Activated gamma-delta T cell treated with Interleukin-2 at 50 U/mL for 16 hours (primary cell): ENCODE measurements around the gene IL4R.

Experiments used
- DNase-seq: peaks from one replicate; pipeline ENCODE4 v3.0.0-alpha.2; 2020

IL4R gene

DNA sequence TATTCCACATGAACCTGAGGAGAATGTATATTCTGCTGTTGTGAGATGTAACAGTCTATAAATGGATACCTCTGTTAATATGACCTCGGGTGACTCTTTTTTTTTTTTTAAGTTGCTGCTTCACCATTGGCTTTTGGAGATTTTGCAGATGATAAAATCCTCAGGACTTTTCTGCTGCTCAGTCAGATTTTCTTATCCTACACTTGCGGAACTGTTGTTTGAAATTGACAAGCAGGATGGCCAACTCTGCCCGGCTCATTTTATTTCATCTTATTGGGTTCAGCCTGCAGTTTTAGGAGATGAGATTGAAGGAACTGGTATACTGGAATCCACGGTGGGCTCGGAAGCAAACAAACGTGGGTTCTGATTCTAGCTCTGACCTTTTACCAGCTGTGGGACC lies 19.3 kb downstream of the IL4R start:
- no peak for DNase-seq

DNA sequence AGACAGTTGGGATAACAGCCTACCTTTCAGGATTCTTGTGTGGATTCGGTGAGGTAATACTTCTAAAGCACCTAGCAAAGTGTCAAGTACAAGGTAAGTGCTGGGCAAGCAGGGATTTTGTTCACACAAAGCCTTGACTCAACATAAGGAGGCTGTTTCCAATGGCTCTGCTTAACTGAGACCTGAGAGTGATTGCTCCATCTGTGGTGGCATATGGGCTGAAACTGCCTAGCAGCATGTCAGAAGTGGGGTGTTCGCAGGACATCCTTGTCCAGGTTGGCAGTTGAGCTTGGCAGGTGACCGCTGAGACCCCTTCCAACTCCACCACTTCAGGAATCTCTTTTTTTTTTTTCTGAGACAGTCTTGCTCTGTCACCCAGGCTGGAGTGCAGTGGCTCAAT lies 19.8 kb downstream of the IL4R start:
- no peak for DNase-seq

DNA sequence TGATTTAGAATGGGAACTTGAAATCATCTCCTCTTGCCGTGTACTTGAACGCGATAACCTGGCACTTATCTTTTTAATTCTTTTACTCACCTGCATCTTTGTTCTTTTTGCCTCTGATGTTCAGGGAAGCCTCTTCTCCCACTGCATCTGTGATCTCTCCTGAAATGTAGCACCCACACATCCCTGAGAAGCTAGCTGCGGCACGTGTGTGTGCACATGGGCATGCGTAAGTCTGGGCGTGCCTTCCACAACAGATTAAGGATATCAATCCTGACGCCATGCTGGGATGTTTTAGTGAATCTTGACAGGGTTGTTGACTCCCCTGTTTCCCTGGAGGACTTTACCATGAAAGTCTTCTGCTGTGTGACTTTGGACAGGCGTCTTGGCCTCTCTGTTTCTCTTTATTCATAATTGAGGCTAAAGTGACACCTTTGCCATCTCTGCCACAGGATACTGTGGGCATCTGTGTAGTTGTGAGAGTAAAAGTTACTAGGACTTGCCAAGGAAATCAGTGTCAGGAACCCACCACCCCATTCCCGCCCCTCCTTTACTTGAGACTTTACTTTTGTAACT lies 20.5 kb downstream of the IL4R start:
- no peak for DNase-seq

DNA sequence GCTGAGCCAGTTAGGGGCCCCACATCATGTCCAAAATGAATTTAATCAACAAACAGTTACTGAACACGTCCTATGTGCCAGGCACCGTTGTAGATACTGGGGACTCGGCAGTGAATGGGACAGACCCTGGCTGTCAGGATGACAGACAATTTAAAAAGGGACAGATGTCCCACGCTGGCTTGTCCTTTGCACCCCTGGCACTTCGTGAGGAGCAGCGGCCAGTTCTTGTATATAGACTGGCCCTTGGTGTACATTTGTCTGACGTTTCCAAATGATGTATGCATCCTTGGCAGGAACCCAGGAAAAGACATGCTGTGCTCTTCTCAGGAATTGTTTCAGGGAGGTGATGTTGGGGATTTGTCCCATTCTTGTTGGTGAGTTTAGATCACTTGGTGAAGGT lies 21.1 kb downstream of the IL4R start:
- no peak for DNase-seq

DNA sequence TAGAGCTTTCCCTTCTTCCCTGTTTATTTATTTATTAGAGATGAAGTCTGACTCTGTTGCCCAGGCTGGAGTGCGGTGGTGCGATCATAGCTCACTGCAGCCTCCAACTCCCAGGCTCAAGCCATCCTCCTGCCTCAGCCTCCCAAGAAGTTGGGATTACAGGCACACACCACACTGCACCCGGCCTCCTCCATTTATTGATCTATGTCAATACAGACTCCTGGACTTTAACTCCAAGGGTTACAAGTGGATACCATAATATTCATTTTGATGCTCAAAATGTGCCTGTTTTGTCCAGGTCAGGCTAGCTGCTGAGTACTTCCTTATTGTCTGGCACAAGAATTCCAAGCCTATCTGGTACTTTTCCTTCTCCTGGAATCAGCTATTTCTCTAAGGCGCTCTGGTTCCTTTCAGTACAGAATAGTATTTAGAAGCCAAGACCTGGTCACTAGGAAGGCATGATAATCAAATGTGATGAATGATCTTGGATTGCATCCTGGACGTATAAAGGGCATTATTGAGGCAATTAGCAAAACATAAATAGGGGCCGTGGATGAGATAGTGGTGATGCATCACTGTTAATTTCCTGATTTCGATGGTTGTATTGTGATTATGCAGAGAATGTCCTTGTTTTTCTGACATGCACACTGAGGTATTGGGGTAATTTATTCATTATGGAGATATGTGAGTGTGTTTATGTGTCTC lies 21.7 kb downstream of the IL4R start:
- DNase-seq: no peak

DNA sequence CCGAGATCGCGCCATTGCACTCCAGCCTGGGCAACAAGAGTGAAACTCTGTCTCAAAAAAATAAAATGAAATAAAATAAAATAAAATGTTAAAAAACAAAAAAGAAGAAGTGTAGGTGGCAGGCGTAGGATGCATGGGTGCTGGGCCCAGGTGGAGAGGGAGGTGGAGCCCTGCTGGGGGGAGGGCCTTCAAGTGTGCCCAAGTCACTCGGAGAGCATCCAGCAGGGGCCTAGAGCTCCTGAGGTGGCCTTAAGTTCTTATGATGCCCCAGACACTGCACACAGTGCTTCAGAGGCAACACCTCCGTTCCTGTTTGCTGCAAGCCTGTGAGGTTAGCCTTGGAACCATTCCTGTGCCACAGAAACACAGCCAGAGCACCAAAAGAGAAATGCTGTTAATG lies 23.2 kb downstream of the IL4R start:
- DNase-seq: no peak

DNA sequence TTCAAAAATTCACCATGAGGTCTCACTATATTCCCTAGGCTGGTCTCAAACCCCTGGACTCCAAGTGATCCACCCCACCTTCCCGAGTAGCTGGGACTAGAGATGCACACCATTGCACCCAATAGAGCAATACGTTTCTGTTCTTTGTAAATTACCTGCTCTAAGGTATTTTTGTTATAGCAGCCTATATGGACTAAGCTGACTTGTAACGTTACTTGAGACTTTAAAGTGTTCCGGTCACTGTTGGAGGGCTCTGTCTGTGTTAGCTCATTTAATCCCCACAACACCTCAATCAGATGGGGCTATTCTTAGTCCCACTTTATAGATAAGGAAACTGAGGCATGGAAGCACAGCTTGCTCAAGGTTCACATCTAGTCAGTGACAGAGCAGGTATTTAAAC lies 25.4 kb downstream of the IL4R start:
- DNase-seq: no peak

DNA sequence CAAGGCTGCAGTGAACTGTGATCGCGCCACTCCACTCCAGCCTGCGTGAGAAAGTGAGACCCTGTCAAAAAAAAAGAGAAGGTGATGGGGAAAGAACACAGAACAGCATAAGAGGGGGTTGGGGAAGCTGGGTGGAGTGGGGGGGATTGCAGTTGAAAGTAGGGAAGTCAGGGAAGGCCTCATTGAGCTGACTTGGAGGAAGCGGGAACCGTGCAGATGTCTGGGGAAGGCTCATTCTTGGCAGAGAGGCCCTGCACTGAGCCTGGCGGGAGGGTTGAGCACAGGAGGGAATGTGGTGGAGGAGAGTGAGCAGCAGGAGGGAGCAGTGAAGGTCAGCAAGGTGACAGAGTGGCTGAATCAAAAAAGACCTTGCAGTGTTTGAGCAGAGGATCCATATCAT lies 26.9 kb downstream of the IL4R start:
- no peak for DNase-seq

DNA sequence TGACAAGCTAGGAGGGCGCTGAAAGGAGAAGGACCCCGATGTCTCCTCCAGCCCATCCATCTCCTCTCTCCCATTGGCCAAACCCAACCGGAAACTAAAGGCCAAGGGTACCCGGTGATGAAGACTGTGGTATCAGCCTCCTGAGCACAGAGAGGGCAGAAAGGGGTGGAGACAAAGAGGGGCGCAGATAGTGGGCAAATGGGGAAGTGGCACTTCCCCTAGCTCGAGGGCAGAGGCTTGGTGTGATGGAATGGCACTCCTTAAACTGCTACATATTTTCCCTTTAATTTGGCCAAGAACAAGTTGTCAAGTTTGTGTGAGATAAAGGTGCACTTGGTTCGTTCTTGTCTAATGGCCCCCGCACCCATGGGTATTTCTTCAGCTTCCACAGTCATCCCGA lies 27.8 kb downstream of the IL4R start:
- no peak for DNase-seq

DNA sequence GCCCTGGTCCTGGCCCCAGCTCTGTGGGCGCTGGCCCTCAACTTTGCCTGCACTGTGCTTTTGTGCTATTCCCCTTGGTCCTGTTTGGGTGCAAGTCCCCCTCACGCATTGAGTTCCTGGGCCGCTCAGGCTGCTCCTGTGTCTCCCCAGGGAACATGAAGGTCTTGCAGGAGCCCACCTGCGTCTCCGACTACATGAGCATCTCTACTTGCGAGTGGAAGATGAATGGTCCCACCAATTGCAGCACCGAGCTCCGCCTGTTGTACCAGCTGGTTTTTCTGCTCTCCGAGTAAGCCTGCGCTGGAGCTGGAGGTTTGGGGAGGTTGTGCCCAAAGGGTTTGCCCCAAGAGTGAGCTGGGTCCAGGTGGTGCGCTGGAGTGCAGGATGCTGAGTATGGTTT lies 28.2 kb downstream of the IL4R start:
- no peak for DNase-seq

DNA sequence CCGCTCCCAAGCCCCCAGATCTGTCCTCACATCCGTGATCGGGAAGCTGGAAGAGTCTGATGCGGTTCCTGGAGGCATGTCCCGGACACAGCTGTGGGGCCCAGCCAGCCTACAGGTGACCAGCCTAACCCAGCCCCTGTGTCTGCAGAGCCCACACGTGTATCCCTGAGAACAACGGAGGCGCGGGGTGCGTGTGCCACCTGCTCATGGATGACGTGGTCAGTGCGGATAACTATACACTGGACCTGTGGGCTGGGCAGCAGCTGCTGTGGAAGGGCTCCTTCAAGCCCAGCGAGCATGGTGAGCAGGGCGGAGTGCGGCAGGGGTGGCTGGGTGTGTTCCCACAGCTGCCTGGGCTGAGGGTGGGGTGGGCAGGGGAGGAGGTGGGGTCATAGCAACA lies 30.9 kb downstream of the IL4R start:
- no peak for DNase-seq

DNA sequence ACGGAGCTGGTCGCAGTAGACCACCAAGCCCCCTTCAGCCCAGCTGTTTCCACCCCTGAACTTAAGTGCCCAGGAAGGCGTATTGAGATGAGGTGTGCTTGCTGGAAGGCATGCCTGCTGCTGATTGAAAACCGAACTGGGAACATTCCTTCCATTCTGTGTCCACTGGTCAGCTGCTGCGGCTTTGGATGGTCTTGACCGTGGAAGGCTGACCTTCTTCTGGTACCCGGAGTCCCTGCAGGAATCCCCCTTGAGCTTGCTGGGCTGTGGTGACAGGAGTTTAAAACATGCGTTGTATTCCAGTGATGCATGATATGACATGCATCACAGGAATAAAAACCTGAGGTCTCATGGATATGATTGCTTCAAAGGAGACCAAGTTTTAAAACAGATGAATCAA lies 31.4 kb downstream of the IL4R start:
- no peak for DNase-seq

DNA sequence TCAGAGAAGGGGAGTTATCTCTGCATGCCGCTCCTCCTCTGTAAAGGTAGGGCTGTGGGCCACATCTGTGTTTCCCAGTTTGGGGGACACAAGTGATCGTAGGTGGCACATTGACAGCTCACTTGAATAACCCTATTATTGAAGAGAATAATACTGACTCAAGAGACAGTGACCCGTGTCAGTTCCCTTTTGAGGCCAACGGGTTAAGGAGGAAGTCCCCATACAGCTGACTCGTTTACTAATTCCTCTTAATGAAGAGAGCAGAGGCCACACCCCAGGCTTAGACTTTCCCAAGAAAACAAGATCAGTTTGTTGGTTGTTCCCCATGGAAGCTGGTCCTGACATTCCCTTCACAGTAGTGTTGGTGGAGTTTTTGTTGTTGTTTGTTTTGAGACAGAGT lies 33.0 kb downstream of the IL4R start:
- no peak for DNase-seq

DNA sequence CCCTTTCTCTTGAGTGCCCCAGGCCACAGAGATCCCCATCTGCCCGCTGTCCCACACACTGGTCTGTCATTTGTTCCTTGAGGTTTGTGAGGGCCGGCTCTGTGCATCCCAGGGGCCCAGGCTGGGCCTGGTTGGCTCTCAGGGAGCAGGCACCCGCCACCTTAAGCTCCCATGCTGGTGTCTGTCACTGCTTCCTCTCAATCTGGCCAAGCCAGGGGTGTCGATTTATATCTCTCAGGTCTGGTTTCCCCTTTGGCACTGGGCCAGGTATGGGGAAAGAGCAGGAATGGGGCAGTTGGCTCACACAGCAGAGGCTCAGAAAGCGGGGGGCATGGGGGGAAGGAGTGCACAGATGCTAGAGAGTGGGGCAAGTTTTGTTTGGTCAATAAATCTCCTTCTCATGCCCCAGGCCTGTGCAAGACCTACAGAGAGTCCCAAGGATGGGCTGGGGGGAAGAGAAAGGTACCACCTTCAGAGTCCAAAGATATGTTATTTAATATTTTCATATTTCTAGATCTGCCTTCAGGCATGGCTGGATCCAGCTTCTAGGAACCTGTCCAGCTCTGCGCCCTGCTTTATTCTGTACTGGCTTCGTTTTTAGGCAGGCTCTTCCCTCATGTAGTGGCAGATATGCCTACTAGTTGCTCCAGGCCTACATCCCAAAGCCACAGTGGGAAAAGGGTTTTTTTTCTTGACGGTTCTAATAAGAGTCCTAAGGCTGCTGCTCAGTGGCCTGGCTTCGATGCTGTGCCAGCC lies 34.3 kb downstream of the IL4R start:
- DNase-seq: no peak

DNA sequence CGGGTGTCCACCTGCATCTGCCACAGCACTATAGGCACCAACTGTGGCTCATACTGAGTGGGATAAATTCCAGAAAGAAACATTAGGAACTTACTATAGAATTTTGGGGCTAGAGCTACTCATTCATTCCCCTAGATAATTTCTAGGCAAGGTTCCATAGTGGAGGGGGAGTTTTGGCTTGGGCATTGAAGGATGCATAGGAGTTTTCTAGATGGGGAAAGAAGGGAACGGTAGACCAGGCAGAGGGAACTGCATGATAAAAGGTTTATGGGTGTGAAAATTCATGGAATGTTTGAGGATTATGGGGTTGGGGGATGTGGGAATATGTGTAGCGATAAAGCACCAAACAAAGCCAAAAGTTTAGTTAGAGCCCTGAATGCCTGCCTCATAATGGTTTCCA lies 35.5 kb downstream of the IL4R start:
- no peak for DNase-seq

DNA sequence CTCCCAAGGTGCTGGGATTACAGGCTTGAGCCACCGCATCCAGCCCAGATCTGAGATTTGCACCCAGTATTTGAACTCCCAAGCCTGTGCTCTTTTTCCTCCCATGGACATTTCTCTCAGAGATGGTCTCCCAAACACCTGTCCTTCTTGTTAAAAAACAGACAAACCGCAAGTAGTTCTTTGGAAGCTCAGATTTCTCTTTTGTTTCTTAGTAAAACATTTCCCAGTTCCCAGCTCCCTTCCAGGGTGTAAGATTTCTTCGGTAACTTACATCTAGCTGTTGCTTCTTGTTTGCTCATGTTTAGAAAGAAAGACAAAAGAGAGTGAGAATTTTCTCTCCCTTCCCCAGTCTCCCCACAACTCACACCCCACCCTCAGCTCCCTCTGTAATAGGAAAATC lies 36.2 kb downstream of the IL4R start:
- DNase-seq: no peak

DNA sequence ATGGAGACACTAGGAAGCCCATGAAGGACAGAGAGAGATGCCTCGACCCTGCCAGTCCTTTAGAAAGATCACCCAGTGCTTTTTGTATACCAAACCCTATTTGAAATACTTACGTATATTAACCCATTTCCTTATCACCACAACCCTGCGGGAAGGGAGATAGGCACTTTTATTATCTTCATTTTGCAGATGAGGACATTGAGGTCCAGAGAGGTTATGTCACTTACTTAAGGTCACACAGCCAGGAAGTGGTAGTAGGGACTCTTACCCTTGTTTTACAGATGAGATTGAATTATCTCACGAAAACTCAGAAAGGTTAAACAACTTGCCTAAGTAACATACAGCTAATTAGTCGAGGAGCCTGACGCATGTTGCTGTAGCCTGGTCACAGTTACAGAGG lies 38.2 kb downstream of the IL4R start:
- no peak for DNase-seq

DNA sequence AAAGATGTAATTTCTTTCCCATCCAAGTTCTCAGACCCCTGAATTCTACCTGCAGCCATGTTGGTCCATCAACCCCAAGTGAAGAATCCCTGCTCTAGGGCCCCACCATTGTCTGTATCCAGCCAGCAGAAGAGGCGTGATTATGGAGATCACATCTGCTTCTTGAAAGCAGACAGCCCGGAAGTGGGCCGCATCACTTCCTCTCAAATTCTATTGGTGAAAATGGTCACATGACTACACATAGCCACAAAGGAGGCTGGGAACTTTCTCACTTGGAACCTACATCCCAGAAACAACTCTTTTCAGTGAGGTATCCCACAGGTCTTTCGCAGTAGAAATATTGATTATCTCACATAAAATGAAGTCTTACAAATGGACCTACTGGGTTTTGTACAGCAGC lies 40.1 kb downstream of the IL4R start:
- DNase-seq: no peak

DNA sequence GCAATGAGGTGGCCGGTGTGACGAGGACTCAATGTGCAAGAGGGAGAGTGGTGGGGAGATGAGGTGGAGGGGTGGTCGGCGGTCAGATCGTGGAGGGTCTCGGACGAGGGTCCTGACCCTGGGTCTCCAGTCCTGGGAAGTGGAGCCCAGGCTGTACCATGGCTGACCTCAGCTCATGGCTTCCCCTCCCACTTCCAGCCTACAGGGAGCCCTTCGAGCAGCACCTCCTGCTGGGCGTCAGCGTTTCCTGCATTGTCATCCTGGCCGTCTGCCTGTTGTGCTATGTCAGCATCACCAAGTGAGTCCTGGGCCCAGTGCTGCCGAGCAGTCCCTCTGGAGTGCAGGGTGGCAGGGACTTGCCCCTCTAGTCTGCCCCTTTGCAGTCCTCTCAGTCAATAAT lies 41.8 kb downstream of the IL4R start:
- DNase-seq: peak; percentile 10

DNA sequence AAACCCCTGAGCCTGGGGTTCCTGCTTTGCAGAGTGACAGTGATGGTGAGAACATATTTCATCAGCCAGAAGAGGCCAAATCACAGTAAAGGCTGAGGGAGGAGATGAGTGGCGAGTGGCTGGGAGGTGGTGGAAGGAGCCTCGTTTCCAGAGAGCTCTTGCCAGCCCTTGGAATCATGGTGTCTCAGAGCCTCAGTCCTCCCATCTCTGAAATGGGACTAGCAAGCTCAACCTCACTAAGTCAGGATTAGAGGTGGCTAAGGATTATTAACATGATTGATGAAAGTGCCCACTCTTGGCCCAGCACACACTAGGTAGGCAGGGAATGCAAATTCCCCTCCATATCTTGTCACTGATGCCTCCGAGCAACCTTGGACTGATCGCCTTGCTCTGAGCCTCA lies 43.0 kb downstream of the IL4R start:
- no peak for DNase-seq

DNA sequence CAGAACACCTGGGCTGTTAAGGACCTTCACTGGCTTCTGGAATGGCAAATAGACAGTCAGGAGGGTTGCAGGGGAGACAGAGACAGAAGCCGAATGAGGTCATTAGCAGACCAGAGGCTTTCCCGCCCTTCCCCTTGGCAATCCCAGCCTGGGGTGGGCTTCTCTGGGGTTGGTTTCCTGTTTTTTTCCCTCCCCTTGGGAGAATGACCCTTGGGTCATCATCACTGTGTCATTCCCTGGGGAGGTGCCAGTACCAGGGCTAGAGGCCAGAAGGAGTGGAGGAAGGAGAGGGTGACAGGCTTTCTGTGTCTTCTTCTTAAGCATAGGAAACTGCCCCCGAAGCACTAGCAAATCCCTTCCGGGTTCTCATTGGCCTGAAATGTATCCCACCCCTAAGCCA lies 45.3 kb downstream of the IL4R start:
- no peak for DNase-seq

DNA sequence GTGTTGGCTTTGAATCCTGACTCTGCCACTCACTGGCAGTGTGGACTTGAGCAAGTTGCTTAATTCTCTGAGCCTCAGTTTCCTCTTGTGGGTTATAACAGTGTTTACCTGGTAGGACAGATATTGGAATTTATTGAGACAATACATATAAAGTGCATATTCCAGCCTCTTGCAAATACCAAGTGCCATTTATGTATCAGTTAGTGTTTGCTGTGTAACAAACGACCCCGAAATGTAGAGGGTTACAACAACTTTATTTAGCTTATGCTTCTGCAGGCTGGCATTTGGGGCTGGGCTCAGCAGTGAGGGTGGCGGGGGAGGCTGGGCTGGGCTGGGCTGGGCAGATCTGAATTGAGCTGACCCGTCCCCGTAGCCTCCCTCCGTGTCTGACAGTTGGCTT lies 45.8 kb downstream of the IL4R start:
- DNase-seq: no peak

DNA sequence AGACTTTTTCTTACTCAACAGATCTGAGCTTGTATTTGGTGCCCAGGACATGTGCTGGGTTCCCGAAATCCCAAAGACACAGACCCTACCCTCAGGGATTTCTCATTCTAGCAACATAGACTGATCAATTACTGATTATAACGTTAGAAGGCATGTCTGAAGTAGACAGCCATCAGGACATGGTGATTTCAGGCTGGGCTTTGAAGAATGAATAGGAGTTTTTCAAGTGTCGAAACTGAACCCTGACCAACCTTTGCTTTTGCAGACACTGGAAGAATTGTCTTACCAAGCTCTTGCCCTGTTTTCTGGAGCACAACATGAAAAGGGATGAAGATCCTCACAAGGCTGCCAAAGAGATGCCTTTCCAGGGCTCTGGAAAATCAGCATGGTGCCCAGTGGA lies 48.2 kb downstream of the IL4R start:
- DNase-seq: no peak

DNA sequence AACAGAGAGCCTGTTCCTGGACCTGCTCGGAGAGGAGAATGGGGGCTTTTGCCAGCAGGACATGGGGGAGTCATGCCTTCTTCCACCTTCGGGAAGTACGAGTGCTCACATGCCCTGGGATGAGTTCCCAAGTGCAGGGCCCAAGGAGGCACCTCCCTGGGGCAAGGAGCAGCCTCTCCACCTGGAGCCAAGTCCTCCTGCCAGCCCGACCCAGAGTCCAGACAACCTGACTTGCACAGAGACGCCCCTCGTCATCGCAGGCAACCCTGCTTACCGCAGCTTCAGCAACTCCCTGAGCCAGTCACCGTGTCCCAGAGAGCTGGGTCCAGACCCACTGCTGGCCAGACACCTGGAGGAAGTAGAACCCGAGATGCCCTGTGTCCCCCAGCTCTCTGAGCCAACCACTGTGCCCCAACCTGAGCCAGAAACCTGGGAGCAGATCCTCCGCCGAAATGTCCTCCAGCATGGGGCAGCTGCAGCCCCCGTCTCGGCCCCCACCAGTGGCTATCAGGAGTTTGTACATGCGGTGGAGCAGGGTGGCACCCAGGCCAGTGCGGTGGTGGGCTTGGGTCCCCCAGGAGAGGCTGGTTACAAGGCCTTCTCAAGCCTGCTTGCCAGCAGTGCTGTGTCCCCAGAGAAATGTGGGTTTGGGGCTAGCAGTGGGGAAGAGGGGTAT lies 48.9 kb downstream of the IL4R start:
- DNase-seq: no peak
